ENCODE data around the gene B3GALT4. TPM values are rescaled to one million over a fixed set of nuclear protein-coding genes. Genes with fewer than 3 reads are reported as not detected.

B3GALT4 gene
- 0.27 TPM in 1 of 2 replicates, not detected in the other for total RNA-seq (2016; rRNA removed; fragmentation: Illumina TruSeq; extraction: Trizol)
- total RNA-seq (2016; cell fraction: cytosol; rRNA removed; fragmentation: Illumina TruSeq; extraction: Trizol; ENCODE audit: low read depth), result not detected in 2 replicates
- total RNA-seq (2016; cell fraction: insoluble cytoplasmic fraction; rRNA removed; fragmentation: Illumina TruSeq; extraction: Trizol), result 0.19 TPM in 1 of 2 replicates, not detected in the other
- not detected in 2 replicates for total RNA-seq (2016; cell fraction: membrane; rRNA removed; fragmentation: Illumina TruSeq; extraction: Trizol)
- total RNA-seq (2016; cell fraction: nucleus; rRNA removed; fragmentation: Illumina TruSeq; extraction: Trizol), result 0.37 and 0.56 TPM in 2 replicates
- 0.04 TPM in 1 of 2 replicates, not detected in the other for polyA plus RNA-seq (2011; rRNA removed)
- polyA plus RNA-seq (2011; cell fraction: cytosol; rRNA removed), result not detected in 2 replicates
- 0.26 and 0.31 TPM in 2 replicates for polyA plus RNA-seq (2011; cell fraction: nucleus; rRNA removed)
- polyA plus RNA-seq (2012), result 0.27 TPM in 1 of 2 replicates, not detected in the other
- polyA plus RNA-seq (2016; cell fraction: cytosol; fragmentation: Illumina TruSeq; extraction: Trizol; ENCODE audit: low read depth), result not detected in 2 replicates
- polyA plus RNA-seq (2016; cell fraction: insoluble cytoplasmic fraction; fragmentation: Illumina TruSeq; extraction: Trizol; ENCODE audit: low read depth), result not detected in 2 replicates
- not detected in 2 replicates for polyA plus RNA-seq (2016; cell fraction: membrane; fragmentation: Illumina TruSeq; extraction: Trizol; ENCODE audit: low read depth)
- polyA plus RNA-seq (2016; cell fraction: nucleus; fragmentation: Illumina TruSeq; extraction: Trizol; ENCODE audit: insufficient read depth, low read depth), result not detected in 2 replicates
- 0.46 and 1.4 TPM in 2 replicates for polyA minus RNA-seq (2011; rRNA and poly(A)+ RNA removed; ENCODE audit: low replicate concordance)
- polyA minus RNA-seq (2011; cell fraction: cytosol; rRNA and poly(A)+ RNA removed), result not detected in 2 replicates
- 2.2 and 2.6 TPM in 2 replicates for polyA minus RNA-seq (2011; cell fraction: nucleus; rRNA and poly(A)+ RNA removed)
- Bru-seq, nascent RNA, result percentile 45 among the genes with signal in this experiment
- BruChase-seq, experiment 1, labeled RNA remaining after a 6-hour chase, result percentile 39 among the genes with signal in this experiment
- BruChase-seq, experiment 2, labeled RNA remaining after a 2-hour chase, result percentile 29 among the genes with signal in this experiment
- long read RNA-seq, experiment 1, result 0 reads
- long read RNA-seq, experiment 2, result 0 reads

DNA sequence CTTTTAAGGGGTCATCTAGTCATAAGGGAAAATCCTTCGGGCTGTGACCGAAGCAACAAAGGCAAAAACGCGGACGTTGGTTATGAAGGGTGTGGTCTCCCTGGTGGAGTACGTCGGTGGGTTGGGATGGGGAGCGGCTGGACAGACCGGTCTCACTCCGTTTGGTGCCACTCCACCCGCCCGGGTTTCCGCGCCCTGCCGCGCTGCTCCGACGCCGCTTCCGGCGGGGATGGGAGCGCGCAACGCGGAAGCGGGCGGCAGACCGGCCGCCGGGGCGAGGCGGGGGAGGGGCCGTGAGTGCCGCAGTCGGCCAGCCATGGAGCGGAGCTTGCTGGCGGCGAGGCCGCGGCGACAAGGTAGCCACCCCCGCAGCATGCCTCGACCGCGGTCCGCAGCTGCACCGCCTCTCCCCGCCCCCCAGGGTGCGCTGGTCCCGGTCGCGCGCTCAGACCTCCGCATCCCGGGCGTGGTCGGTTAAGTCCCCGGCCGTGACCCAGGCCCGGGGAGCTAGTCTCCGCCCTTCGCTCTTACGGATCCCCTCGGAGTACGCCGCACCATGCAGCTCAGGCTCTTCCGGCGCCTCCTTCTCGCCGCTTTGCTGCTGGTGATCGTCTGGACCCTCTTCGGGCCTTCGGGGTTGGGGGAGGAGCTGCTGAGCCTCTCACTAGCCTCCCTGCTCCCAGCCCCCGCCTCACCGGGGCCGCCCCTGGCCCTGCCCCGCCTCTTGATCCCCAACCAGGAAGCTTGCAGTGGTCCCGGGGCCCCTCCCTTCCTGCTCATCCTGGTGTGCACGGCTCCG lies at the start of gene B3GALT4:
Gene B3GALT4 (plus strand): TSS at position 260 of the 799 bp plus-strand sequence. CDS start 297 bp downstream, at position 557.
- H3K36me3 ChIP-seq (replicated peaks in 1 of 2; ENCODE audit: control insufficient read depth in 1 of 2, insufficient read depth in 2 of 2, low read length in 2 of 2), result peaks cover 20 to 59% of the 10 kb centered on the region in 2 experiments
- H2AFZ ChIP-seq (ENCODE audit: low read length), result no peak within 1 kb of the TSS
- no TSS peak for BruUV-seq (replicated peaks)
- H3K27ac ChIP-seq (ENCODE audit: extremely low read length, insufficient read depth, low read length), result no peak within 1 kb of the TSS
- FAIRE-seq, result no peak
- peaks cover 34% of the 10 kb centered on the region for H3K79me2 ChIP-seq (ENCODE audit: insufficient read depth, low read length)
- peaks cover 31% of the 10 kb centered on the region for H3K4me1 ChIP-seq (ENCODE audit: insufficient read depth, low read length)
- no peak within 1 kb of the TSS for H3K9ac ChIP-seq (ENCODE audit: insufficient read depth, low read depth, low read length)
- no peaks in the 10 kb centered on the region for H3K9me3 ChIP-seq (ENCODE audit: low read length)
- ChIA-PET CTCF (ENCODE audit: low intra/inter-chr PET ratio, low total read pairs) (interaction anchor here (1.3 kb wide), 1 partner anchor 130 kb away, joined by 4 read pairs; no protein-coding TSS in a partner anchor), POLR2A (interaction anchor here (0.6 to 3.5 kb wide), 12 partner anchors 10 to 1138 kb away, joined by 3 to 17 read pairs (median 4); partner anchors contain the start of genes PFDN6, PHF1, RGL2 and WDR46)
- WGBS (ENCODE audit: low lambda C conversion rate), result 96% methylated on average over 78 of the region's 80 CpGs
- H3K4me3 ChIP-seq (replicated peaks in 1 of 3; ENCODE audit: insufficient read depth in 1 of 3, low read depth in 2 of 3, low read length in 3 of 3), result no peak within 1 kb of the TSS
- peaks cover 33% of the 10 kb centered on the region for H4K20me1 ChIP-seq (ENCODE audit: insufficient read depth, low read length)
- intact Hi-C loops (cut with micrococcal nuclease; ENCODE audit: unreplicated experiment), result no loop called here
- DNase-seq (ENCODE audit: low spot score), result no peak
- ATAC-seq, result peak; percentile 10
- no peaks in the 10 kb centered on the region; a peak in 1 of 5 replicates for H3K27me3 ChIP-seq (ENCODE audit: control insufficient read depth in 1 of 2, insufficient read depth in 2 of 2, low read length in 2 of 2)
- in situ Hi-C loops (cut with HindIII; ENCODE audit: extremely low pct_ligation_motif_present, low pct_unique_long_range_greater_than_20kb), result loop anchor here (25.0 kb wide), 1 partner anchor 135 kb away; the partner anchor contains the start of genes CUTA, PHF1 and SYNGAP1
- H3K4me2 ChIP-seq (ENCODE audit: low read depth, low read length), result no peak within 1 kb of the TSS
- TF ChIP-seq ZKSCAN5 (CRISPR knock-in tag; IDR thresholded peaks at IDR 0.05), result no peak
- no peak for TF ChIP-seq SMAD3 (CRISPR knock-in tag; IDR thresholded peaks at IDR 0.05)
- TF ChIP-seq ZNF589 (CRISPR knock-in tag; conservative IDR thresholded peaks at IDR 0.05), result no peak
- no peak for TF ChIP-seq CBX2 (IDR thresholded peaks at IDR 0.05; ENCODE audit: low read depth, low read length)
- TF ChIP-seq CBX2 (CRISPR knock-in tag; IDR thresholded peaks at IDR 0.05; ENCODE audit: low read depth), result no peak
- TF ChIP-seq USF2 (IDR thresholded peaks at IDR 0.05; ENCODE audit: low read depth, low read length), result no peak
- no peak for TF ChIP-seq USF2 (CRISPR knock-in tag; IDR thresholded peaks at IDR 0.05; ENCODE audit: borderline replicate concordance)
- TF ChIP-seq ZNF772 (CRISPR knock-in tag; IDR thresholded peaks at IDR 0.05), result no peak
- peak; percentile 93 for TF ChIP-seq RBM22 (optimal IDR thresholded peaks at IDR 0.05; ENCODE audit: low read length)
- 0 out of 2 replicates have a peak, but pooled peaks have one; percentile 36 for TF ChIP-seq IRX3 (CRISPR knock-in tag; IDR thresholded peaks at IDR 0.05; ENCODE audit: borderline replicate concordance, low read depth)
- no peak for TF ChIP-seq XBP1 (CRISPR knock-in tag; IDR thresholded peaks at IDR 0.05)
- no peak for TF ChIP-seq HDAC1 (CRISPR knock-in tag; IDR thresholded peaks at IDR 0.05)
- no peak for TF ChIP-seq BHLHE40 (IDR thresholded peaks at IDR 0.05; ENCODE audit: low read length)
- TF ChIP-seq ZNF280B (CRISPR knock-in tag; IDR thresholded peaks at IDR 0.05; ENCODE audit: borderline replicate concordance), result 0 out of 2 replicates have a peak, but pooled peaks have one; percentile 9
- no peak for TF ChIP-seq CEBPB (IDR thresholded peaks at IDR 0.05; ENCODE audit: borderline replicate concordance, low read depth, low read length)
- no peak for TF ChIP-seq PCBP2 (optimal IDR thresholded peaks at IDR 0.05; ENCODE audit: low read depth, low read length, poor library complexity, severe bottlenecking)
